HUES48 (cell line): Measurements from ENCODE around the gene ANO5.

Experiments used
- H3K27ac ChIP-seq: one replicate; pipeline ENCODE4 v1.7.0; 2013; ENCODE audit warnings: low read depth, low read length, inconsistent platforms
- H3K27me3 ChIP-seq: 2 replicates; pipeline ENCODE4 v1.6.1; 2013; ENCODE audit warnings: mild to moderate bottlenecking, low read length; ENCODE audit not compliant: control insufficient read depth, insufficient read depth
- H3K36me3 ChIP-seq: 2 replicates; pipeline ENCODE4 v1.6.1; 2013; ENCODE audit warnings: low read length; ENCODE audit not compliant: control insufficient read depth, insufficient read depth
- H3K4me1 ChIP-seq: 2 replicates; pipeline ENCODE4 v1.6.1; 2013; ENCODE audit warnings: mild to moderate bottlenecking, low read length; ENCODE audit not compliant: control insufficient read depth, insufficient read depth
- H3K4me3 ChIP-seq: 2 replicates; pipeline ENCODE4 v1.5.1; 2013; ENCODE audit warnings: mild to moderate bottlenecking, low read depth, low read length
- H3K9ac ChIP-seq: 2 replicates; pipeline ENCODE4 v1.6.1; 2013; ENCODE audit warnings: mild to moderate bottlenecking, low read depth, low read length, moderate library complexity
- H3K9me3 ChIP-seq: 2 replicates; pipeline ENCODE4 v1.6.1; 2013; ENCODE audit warnings: low read length; ENCODE audit not compliant: control insufficient read depth, insufficient read depth

The ANO5 gene

GRCh38 chr11:22192642-22193347 is at the start of gene ANO5:
TSS of gene ANO5 (plus strand) at chr11:22193085. CDS start at chr11:22193493, 408 bp downstream.
- no peaks in the 10 kb centered on the region for H3K9me3 ChIP-seq
- H3K36me3 ChIP-seq, result no peaks in the 10 kb centered on the region
- peak within 1 kb of the TSS; percentile 59 for H3K27ac ChIP-seq
- peak within 1 kb of the TSS; percentile 95 for H3K4me3 ChIP-seq
- H3K27me3 ChIP-seq, result peaks cover 7% of the 10 kb centered on the region; the same call in 1 of the 2 replicates
- H3K9ac ChIP-seq, result peak within 1 kb of the TSS; percentile 73
- H3K4me1 ChIP-seq, result peaks cover 22% of the 10 kb centered on the region; the same call in 1 of the 2 replicates

- H3K9ac ChIP-seq, result no peak overlapping the region
- H3K9me3 ChIP-seq, result no peaks in the 10 kb centered on the region
- no peaks in the 10 kb centered on the region for H3K4me1 ChIP-seq
- no peak overlapping the region for H3K27ac ChIP-seq
- H3K27me3 ChIP-seq, result no peaks in the 10 kb centered on the region
- H3K36me3 ChIP-seq, result no peaks in the 10 kb centered on the region
- H3K4me3 ChIP-seq, result no peak overlapping the region
Measured at GRCh38 chr11:22151649-22152197, 41.2 kb upstream of the ANO5 start.

- no peak overlapping the region for H3K27ac ChIP-seq
- no peaks in the 10 kb centered on the region for H3K36me3 ChIP-seq
- no peak overlapping the region for H3K9ac ChIP-seq
- no peaks in the 10 kb centered on the region for H3K27me3 ChIP-seq
- no peaks in the 10 kb centered on the region for H3K4me1 ChIP-seq
- no peaks in the 10 kb centered on the region for H3K9me3 ChIP-seq
- no peak overlapping the region for H3K4me3 ChIP-seq
Measured at GRCh38 chr11:22157531-22157930, 35.4 kb upstream of the ANO5 start.

GRCh38 chr11:22161489-22161888 is 31.4 kb upstream of the ANO5 start:
- H3K27ac ChIP-seq, result no peak overlapping the region
- H3K4me1 ChIP-seq, result no peaks in the 10 kb centered on the region
- no peaks in the 10 kb centered on the region for H3K9me3 ChIP-seq
- H3K4me3 ChIP-seq, result no peak overlapping the region
- no peaks in the 10 kb centered on the region for H3K27me3 ChIP-seq
- no peak overlapping the region for H3K9ac ChIP-seq
- H3K36me3 ChIP-seq, result no peaks in the 10 kb centered on the region

GRCh38 chr11:22162756-22163155 is 30.1 kb upstream of the ANO5 start:
- Histone ChIP-seq H3K4me1 (no peaks in the 10 kb centered on the region), H3K27ac (no peak overlapping the region), H3K9ac (no peak overlapping the region), H3K27me3 (no peaks in the 10 kb centered on the region), H3K4me3 (no peak overlapping the region), H3K36me3 (no peaks in the 10 kb centered on the region), H3K9me3 (no peaks in the 10 kb centered on the region)

- Histone ChIP-seq H3K36me3 (no peaks in the 10 kb centered on the region), H3K27me3 (no peaks in the 10 kb centered on the region), H3K27ac (no peak overlapping the region), H3K4me1 (no peaks in the 10 kb centered on the region), H3K9me3 (no peaks in the 10 kb centered on the region), H3K9ac (no peak overlapping the region), H3K4me3 (no peak overlapping the region)
Measured at GRCh38 chr11:22163394-22163797, 29.5 kb upstream of the ANO5 start.

GRCh38 chr11:22165087-22165486 is 27.8 kb upstream of the ANO5 start:
- Histone ChIP-seq H3K27ac (no peak overlapping the region), H3K4me3 (no peak overlapping the region), H3K4me1 (no peaks in the 10 kb centered on the region), H3K9ac (no peak overlapping the region), H3K9me3 (no peaks in the 10 kb centered on the region), H3K27me3 (no peaks in the 10 kb centered on the region), H3K36me3 (no peaks in the 10 kb centered on the region)

GRCh38 chr11:22165759-22166513 is 26.9 kb upstream of the ANO5 start:
- Histone ChIP-seq H3K4me3 (no peak overlapping the region), H3K36me3 (no peaks in the 10 kb centered on the region), H3K27me3 (no peaks in the 10 kb centered on the region), H3K27ac (no peak overlapping the region), H3K4me1 (no peaks in the 10 kb centered on the region), H3K9me3 (no peaks in the 10 kb centered on the region), H3K9ac (no peak overlapping the region)

GRCh38 chr11:22169833-22170232 is 23.1 kb upstream of the ANO5 start:
- no peaks in the 10 kb centered on the region for H3K36me3 ChIP-seq

GRCh38 chr11:22173532-22173931 is 19.4 kb upstream of the ANO5 start:
- no peak overlapping the region for H3K27ac ChIP-seq
- H3K9ac ChIP-seq, result no peak overlapping the region
- no peaks in the 10 kb centered on the region for H3K9me3 ChIP-seq
- no peaks in the 10 kb centered on the region for H3K4me1 ChIP-seq
- no peaks in the 10 kb centered on the region for H3K36me3 ChIP-seq
- H3K4me3 ChIP-seq, result no peak overlapping the region
- no peaks in the 10 kb centered on the region for H3K27me3 ChIP-seq

More at GRCh38 chr11:22169833-22170232, 23.1 kb upstream of the ANO5 start:
- Histone ChIP-seq H3K27ac (no peak overlapping the region), H3K4me1 (no peaks in the 10 kb centered on the region), H3K27me3 (no peaks in the 10 kb centered on the region), H3K9me3 (no peaks in the 10 kb centered on the region), H3K9ac (no peak overlapping the region), H3K4me3 (no peak overlapping the region)

GRCh38 chr11:22177186-22177585 is 15.7 kb upstream of the ANO5 start:
- no peak overlapping the region for H3K4me3 ChIP-seq
- H3K27ac ChIP-seq, result no peak overlapping the region
- H3K27me3 ChIP-seq, result no peaks in the 10 kb centered on the region
- no peak overlapping the region for H3K9ac ChIP-seq
- no peaks in the 10 kb centered on the region for H3K36me3 ChIP-seq
- H3K9me3 ChIP-seq, result no peaks in the 10 kb centered on the region
- peaks cover 11% of the 10 kb centered on the region for H3K4me1 ChIP-seq
